Hematopoietic multipotent progenitor cell treated with erythropoietin and hydrocortisone succinate and interleukin-3 and kit ligand, for 6 days (in vitro differentiated cells): ENCODE measurements around the gene LCP2.
A peak's percentile ranks its signal among the peaks of the same experiment; 100 is the strongest.
"Not testable (repeated sequence)": the region's sequence is repeated elsewhere in the genome, so short reads cannot be mapped to it uniquely, and the experiment has no call there.

ENCODE experiments used
- DNase-seq: peaks from one replicate; pipeline ENCODE4 v3.0.0-alpha.2; 2015

Gene LCP2

DNA sequence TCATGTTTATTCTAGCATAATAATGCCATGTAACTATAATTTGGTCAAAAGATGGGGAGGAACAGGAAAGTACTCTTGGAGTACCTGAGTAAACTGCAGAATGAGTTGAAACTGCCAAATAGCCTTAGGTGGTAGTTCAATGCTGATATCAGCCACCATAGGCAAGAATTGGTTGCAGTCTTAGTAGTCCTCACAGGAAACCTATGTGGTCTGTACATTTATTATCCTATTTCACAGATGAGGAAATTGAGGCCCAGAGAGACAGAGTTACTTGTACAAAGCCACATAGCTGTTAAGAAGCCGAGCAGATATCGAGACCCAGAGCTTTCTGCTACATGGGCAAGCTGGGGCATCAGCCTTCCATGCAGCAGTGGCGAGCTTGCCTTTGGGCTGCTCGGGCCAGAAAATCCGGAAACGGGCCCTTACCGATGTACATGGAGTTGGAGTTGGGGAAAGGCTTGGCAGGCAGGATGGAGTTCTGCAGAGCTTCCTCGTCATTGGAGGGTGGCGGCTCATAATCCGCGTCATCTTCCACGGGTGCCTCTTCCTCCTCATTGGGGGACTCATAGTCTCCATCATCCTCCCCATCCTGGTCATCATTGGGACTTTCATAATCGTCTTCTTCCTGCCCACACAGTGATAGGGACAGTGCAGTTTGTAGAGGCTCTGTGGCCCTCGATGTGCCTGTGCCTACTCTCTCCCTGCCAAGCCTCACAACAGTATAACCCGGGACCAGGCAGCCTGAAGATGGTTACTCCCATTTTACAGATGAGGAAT lies 27.1 kb downstream of the LCP2 start:
- no peak for DNase-seq

- DNase-seq: no peak
Measured at GRCh38 chr5:170269579-170269978, 28.0 kb downstream of the LCP2 start.

GRCh38 chr5:170268884-170269283 lies 28.7 kb downstream of the LCP2 start:
- DNase-seq: peak; percentile 76

DNA sequence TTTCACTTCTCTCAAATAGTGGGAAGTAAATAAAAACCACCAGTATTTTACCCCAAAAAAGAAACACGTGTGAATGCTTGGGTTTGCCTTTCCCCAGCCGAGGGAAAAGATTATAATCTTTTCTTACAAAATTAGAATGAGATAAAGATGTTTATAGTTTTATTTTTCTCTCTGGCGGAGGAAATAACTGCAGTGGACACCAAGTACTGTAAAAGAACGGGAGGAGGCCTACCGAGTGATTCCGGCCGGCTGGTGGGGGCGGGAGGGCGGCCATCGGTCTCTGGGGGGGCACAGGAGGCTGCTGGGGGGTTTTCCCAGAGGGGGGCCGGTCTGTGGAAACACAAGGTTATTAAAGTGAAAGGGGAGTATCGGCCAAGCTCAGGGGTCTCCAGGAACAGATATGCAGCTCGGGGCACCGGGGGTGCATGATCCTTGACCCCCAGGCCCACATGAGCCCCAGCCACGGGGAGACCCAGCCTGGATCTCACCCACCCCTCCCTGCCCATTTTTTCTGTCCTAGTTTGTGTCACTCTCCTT lies 29.4 kb downstream of the LCP2 start:
- no peak for DNase-seq

GRCh38 chr5:170267431-170268152 lies 30.0 kb downstream of the LCP2 start:
- peak; percentile 87 for DNase-seq

- peak; percentile 80 for DNase-seq
Measured at GRCh38 chr5:170266570-170267381, 30.8 kb downstream of the LCP2 start.

DNA sequence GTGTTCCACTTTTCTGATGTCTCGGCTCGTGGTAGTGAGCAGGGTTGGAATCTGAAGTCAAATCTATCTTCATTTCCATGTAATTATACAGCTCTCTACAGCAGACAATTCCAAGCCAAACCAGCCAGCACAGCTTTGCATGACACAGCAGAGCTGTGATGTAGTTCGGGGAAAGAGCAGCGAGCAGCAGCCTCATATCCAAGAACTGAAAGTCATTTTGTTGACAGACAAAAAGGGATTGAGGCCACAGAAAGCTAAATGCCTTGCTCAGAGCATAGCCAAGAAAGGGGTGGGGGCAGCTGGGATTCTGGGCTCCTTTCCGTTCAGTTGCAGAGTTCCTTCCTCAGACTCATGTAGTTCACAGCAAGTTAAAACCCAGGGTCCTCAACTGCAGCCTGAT lies 32.1 kb downstream of the LCP2 start:
- DNase-seq: no peak

DNA sequence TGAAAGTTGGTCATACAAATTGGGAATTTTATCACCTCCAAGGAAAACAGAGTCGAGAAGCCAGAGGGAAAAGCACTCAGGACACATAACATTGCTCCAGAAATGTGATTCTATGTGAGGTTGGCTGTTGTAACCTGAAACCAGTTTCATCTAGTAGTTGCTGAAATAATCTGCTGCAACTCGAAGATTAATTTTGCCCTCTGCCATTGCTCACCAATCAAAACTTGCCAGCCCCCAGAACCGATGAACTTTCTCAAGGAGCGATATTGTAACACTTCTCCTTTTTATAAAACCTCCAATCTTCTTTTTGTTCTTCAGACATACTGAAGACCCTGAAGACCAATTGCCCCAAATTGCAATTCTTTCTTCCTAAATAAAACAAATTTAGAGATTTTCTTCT lies 33.7 kb downstream of the LCP2 start:
- DNase-seq: no peak

- no peak for DNase-seq
Measured at GRCh38 chr5:170262061-170263045, 35.2 kb downstream of the LCP2 start.

- DNase-seq: no peak
Measured at GRCh38 chr5:170261528-170262043, 36.0 kb downstream of the LCP2 start.

DNA sequence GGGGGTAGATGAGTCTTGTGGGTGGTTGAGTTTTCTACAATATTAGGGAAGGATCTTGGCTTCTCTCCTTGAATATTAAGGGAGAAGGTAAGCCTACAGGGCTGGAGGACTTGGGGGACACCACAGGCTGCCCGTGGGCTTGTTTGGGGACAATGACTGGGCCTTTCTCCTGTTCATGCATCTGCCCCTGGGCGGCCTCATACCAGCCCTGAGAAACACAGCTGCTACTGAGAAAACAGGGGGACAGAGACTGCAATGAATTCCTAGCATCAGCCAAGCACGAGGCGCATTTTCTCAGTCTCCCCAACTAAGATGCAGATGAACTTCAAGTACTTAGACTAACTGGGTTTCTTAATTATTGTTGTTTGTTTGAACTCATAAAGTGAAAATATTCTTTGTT lies 40.2 kb downstream of the LCP2 start:
- DNase-seq: no peak

DNA sequence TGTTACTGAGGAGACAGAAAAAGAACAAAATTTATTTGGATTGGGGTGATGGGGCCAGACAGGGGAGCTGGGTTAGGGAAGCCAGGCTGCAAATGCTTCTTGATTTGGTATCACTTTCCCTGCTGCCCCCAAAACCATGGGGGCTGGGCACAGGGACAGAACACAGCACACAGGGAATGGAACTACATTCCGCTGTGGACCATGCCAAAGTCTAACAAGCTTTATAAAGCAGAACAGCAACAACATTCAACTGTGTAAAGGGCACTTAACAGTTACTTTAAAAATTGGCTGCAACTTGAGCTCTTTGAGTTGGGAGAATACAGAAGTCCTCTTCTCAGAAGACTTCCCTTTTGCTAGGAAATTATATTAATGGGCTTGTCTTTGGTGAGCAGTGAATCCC lies 41.0 kb downstream of the LCP2 start:
- no peak for DNase-seq

GRCh38 chr5:170254056-170254455 lies 43.5 kb downstream of the LCP2 start:
- no peak for DNase-seq

DNA sequence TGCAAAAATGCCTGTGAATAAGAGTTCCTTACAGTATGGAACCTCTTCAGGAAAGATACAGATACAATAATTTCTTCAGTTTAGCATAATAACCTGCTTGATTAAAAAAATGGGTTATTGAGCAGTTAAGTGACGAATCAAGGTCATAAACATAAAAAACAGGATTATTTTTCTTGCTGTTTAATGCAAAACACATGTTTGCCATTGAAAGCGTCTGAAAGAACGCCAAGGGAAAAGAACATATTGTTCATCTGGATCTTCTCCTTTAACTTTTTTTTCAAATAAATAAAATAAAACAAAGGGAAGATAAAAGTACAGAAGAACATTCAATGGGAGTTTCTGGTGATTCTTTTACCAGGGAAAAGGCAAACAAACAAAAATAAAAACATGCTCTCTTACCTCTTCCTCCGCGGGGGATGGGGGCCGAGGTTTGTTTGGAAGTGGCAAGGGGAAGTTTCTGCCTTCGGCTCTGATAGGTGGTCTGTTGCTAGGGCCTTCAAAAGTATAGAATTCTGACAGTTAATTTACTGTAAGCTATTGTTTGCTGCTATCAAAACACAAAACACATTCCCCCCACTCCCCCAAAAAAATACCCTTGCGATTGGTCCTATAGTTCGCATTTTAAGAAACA lies 44.7 kb downstream of the LCP2 start:
- no peak for DNase-seq

DNA sequence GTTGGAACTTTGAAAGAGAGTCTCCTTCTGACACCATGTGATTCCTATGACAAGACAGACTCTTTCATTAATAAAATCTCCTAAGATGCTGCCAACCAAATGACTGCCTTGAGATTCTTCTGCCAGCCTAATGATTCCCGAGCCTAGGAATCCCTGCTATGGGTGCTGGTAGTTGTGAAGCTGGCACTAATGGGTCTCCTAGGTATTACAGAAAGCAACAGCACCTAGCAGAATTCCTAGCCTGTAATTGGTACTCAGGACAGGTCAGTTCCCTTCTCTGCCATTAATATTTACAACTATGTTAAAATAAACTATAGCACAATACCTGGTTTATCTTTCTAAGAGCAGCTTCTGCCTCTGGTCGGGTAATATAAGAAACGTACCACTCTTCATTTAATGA lies 45.5 kb downstream of the LCP2 start:
- DNase-seq: no peak

DNA sequence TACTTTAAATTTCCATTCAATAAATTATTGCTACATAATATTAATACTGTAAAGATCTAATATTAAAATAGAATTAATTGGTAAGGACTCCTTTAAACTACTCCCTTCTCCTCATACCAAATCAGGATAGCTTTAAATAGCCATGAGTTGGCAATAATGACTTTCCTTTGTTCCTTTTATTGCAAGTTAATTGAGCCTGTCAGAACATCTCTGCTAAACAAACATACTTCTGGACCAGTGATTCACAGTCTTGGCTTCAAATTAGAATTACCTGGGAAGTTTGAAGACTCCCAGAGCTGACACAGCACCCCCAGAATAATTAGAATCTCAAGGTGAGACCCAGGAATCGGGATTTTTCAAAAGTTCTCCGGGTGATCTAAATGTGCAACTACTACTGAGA lies 46.1 kb downstream of the LCP2 start:
- DNase-seq: no peak

DNA sequence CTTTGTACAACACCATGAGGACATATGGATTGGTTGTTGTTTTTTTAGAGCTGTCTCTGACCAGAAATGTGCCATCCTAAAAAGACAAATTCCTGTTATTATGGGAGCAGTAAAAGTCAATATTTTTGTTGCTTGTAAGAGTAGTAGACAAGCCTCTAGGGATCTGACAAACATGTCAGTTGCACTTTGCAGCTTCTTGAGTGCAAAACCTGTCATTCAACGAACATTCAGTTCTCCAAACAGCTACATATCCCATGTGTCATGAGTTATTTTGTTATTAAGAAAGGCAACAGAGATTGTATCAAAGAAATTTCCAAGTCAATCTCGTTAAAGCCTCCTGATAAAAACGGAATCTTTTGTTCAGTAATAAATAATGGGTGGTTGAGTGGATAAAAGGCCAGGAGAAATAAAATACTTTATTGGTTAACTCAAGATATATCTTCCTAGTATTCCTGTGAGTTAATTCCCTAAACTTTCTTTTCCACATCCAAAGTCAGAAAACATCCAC lies 46.7 kb downstream of the LCP2 start:
- no peak for DNase-seq

DNA sequence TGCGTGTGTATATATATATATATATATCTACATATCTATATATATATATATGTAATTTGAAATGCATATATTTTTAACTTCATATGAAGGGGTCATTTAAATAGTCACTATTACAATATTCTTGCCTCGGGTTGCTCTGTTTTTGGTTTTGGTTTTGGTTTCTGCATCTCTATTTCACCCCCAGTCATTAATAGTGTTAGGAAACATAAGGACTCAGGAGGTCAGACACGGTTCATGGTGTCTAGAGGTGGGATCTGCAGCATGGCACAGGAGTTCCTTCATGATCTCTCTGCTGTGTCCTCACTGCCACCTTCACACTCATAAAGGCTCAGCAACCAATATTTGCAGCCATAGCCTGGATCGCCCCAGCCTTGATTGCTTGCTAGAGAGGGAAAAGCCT lies 48.2 kb downstream of the LCP2 start:
- no peak for DNase-seq

DNA sequence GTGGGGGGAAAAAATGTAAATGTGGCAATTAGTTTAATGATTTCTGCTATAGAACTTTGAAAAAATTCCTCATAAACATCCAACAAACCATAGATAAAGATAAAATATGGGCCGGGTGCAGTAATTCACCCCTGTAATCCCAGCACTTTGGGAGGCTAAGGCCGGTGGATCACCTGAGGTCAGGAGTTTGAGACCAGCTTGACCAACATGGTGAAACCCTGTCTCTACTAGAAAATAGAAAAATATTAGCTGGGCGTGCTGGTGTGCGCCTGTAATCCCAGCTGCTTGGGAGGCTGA lies 48.7 kb downstream of the LCP2 start:
- not testable (repeated sequence) for DNase-seq

GRCh38 chr5:170248172-170248930 lies 49.2 kb downstream of the LCP2 start:
- peak; percentile 40 for DNase-seq

DNA sequence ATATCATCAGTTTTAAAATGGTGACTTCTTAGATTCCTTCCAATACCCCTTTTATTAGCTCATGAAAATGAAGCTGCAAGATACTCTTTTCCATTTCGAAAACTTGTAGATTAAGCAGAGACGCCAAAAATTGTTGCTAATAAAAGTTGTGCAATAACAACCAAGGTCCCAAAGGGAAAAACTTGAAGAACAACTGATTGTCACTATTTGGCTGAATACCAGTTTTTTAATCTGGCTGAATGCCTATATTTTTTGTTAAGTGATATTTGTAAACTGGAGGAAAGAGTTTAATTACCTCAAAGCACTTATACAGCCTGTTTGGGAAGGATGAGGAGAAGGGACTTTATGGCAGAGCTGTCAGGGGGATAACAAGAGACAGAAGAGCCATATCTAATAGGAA lies 50.2 kb downstream of the LCP2 start:
- DNase-seq: no peak
